Calu3 (cell line): ENCODE data around the gene RAC2. TPM values are rescaled to one million over a fixed set of nuclear protein-coding genes. Genes with fewer than 3 reads are reported as not detected.

Experiments
- BruUV-seq: library from RNA; stranded (reverse); fragments of 400-500 nt; replicated peaks from 2 replicates; lab custom pipeline; 2021; lab: Mats Ljungman, UMichigan
- CTCF ChIA-PET: fragments of 300-600 bp; sonication (Branson Sonifier 250); formaldehyde crosslinking; loops from one replicate; lab custom pipeline; 2022; ENCODE audit warnings: antibody characterized with exemption; lab: Charles Lee
- DNase-seq: peaks from one replicate; pipeline ENCODE4 v3.0.0; 2022
- H3K27ac Mint-ChIP-seq: one replicate; pipeline ENCODE4 v1.8.0; 2022; ENCODE audit warnings: mixed read lengths; ENCODE audit not compliant: unreplicated experiment
- H3K27me3 Mint-ChIP-seq: one replicate; pipeline ENCODE4 v1.8.0; 2022; ENCODE audit warnings: mixed read lengths; ENCODE audit not compliant: unreplicated experiment
- H3K36me3 Mint-ChIP-seq: one replicate; pipeline ENCODE4 v1.8.0; 2022; ENCODE audit warnings: mild to moderate bottlenecking, moderate library complexity, mixed read lengths; ENCODE audit not compliant: insufficient read depth, unreplicated experiment
- H3K4me1 Mint-ChIP-seq: one replicate; pipeline ENCODE4 v1.8.0; 2022; ENCODE audit warnings: mild to moderate bottlenecking, low read depth, mixed read lengths; ENCODE audit not compliant: unreplicated experiment
- H3K4me3 Mint-ChIP-seq: one replicate; pipeline ENCODE4 v1.8.0; 2022; ENCODE audit warnings: mild to moderate bottlenecking, low read depth, moderate library complexity, mixed read lengths; ENCODE audit not compliant: unreplicated experiment
- H3K9me3 Mint-ChIP-seq: one replicate; pipeline ENCODE4 v1.8.0; 2022; ENCODE audit warnings: low read depth, mixed read lengths; ENCODE audit not compliant: unreplicated experiment
- intact Hi-C: fragments of 100-400 bp; cut with micrococcal nuclease; formaldehyde crosslinking; loops from one replicate; pipeline ENCODE4 v1.10.0; 2022; ENCODE audit not compliant: unreplicated experiment
- total RNA-seq: library from RNA; stranded (reverse); gene quantifications from 2 replicates; pipeline ENCODE4 v1.2.3, GENCODE V29; 2022
- TF ChIP-seq, protein P1 (sequence below): fragments of 200-600 bp; IDR thresholded peaks from one replicate; pipeline ENCODE4 v1.8.0; 2022; ENCODE audit warnings: antibody characterized with exemption; ENCODE audit not compliant: unreplicated experiment

Gene RAC2
- total RNA-seq, 1 experiment from 2014 or later = 21.0 TPM

- CTCF ChIA-PET = interaction anchor here (0.5 to 1.2 kb wide), 16 partner anchors 9 to 256 kb away, joined by 3 to 12 read pairs (median 3); partner anchors contain the start of gene RAC2
- H3K27me3 Mint-ChIP-seq = no peaks in the 10 kb centered on the region
- H3K36me3 Mint-ChIP-seq = peaks cover 21% of the 10 kb centered on the region
- intact Hi-C loops = loop anchor here (5.0 kb wide), 1 partner anchor 122 kb away; no protein-coding TSS in a partner anchor
- peak; percentile 98 for DNase-seq
- no TSS peak for BruUV-seq
- H3K9me3 Mint-ChIP-seq = no peaks in the 10 kb centered on the region
- peak overlapping the region; percentile 61 for H3K27ac Mint-ChIP-seq
- H3K4me3 Mint-ChIP-seq = peak overlapping the region; percentile 85
- peaks cover 43% of the 10 kb centered on the region for H3K4me1 Mint-ChIP-seq
- TF ChIP-seq, protein P1, sequence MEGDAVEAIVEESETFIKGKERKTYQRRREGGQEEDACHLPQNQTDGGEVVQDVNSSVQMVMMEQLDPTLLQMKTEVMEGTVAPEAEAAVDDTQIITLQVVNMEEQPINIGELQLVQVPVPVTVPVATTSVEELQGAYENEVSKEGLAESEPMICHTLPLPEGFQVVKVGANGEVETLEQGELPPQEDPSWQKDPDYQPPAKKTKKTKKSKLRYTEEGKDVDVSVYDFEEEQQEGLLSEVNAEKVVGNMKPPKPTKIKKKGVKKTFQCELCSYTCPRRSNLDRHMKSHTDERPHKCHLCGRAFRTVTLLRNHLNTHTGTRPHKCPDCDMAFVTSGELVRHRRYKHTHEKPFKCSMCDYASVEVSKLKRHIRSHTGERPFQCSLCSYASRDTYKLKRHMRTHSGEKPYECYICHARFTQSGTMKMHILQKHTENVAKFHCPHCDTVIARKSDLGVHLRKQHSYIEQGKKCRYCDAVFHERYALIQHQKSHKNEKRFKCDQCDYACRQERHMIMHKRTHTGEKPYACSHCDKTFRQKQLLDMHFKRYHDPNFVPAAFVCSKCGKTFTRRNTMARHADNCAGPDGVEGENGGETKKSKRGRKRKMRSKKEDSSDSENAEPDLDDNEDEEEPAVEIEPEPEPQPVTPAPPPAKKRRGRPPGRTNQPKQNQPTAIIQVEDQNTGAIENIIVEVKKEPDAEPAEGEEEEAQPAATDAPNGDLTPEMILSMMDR = peak; percentile 82
Measured at GRCh38 chr22:37199103-37199759, 44.8 kb downstream of the RAC2 start.

GRCh38 chr22:37198258-37199102 lies 45.6 kb downstream of the RAC2 start:
- TF ChIP-seq, protein P1 = peak; percentile 87
- Mint-ChIP-seq H3K9me3 (no peaks in the 10 kb centered on the region), H3K27ac (peak overlapping the region; percentile 91), H3K4me1 (peaks cover 44% of the 10 kb centered on the region), H3K36me3 (peaks cover 21% of the 10 kb centered on the region), H3K4me3 (peak overlapping the region; percentile 85), H3K27me3 (no peaks in the 10 kb centered on the region)
- CTCF ChIA-PET = interaction anchor here (0.6 to 2.0 kb wide), 10 partner anchors 9 to 75 kb away, joined by 3 to 12 read pairs (median 6); partner anchors contain the start of gene C1QTNF6
- no TSS peak for BruUV-seq
- DNase-seq = peak; percentile 93
- intact Hi-C loops = loop anchor here (1.0 to 5.0 kb wide), 2 partner anchors 32 to 121 kb away; no protein-coding TSS in a partner anchor

DNA sequence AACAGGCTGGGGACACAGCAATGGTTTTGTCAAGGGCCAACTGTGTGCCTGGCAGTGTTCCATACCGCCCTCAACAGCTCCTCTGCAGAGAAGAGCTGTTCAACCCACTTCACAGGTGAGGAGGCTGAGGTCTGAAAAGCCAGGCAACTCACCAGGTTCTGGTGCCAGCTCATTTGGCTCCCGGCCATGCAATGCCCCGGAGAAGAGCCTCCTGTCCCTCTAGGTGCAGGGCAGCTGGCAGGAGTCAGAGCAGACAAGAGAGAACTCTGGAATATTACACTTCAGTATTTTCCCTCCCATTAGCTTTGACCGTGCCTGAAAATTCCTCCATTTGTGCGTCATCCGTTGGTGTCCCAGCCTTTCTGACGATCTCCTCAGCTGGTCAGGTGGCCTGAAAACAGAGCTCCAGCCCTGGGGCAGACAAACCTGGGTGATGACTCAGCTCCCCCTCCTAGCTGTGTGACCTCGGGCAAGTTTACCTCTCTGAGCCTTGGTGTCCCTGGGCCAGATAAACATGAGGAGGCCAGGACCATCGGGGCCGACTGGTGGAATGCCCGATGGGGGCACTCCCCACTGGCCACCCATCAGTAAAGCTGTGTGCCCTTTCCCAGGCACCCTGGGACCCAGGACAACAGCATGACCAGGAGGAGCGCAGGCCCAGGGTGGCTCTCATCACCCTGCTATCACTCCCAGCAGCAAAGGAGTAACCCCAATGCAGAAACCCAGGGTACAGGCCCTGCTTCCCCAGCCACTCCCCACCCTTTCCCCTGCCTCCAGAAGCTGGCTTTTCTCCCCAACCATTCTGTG lies 46.4 kb downstream of the RAC2 start:
- peak overlapping the region; percentile 85 for H3K4me3 Mint-ChIP-seq
- intact Hi-C loops = loop anchor here (1.0 to 5.0 kb wide), 2 partner anchors 31 to 120 kb away; no protein-coding TSS in a partner anchor
- CTCF ChIA-PET = interaction anchor here (0.6 to 2.0 kb wide), 10 partner anchors 9 to 165 kb away, joined by 3 to 9 read pairs (median 6); partner anchors contain the start of gene C1QTNF6
- TF ChIP-seq, protein P1 = no peak
- H3K36me3 Mint-ChIP-seq = peaks cover 21% of the 10 kb centered on the region
- H3K9me3 Mint-ChIP-seq = no peaks in the 10 kb centered on the region
- H3K27ac Mint-ChIP-seq = peak overlapping the region; percentile 91
- DNase-seq = peak; percentile 86
- no TSS peak for BruUV-seq
- peaks cover 44% of the 10 kb centered on the region for H3K4me1 Mint-ChIP-seq
- H3K27me3 Mint-ChIP-seq = no peaks in the 10 kb centered on the region
